IMR-90 (cell line): ENCODE results near the gene RGS14. TPM values are rescaled to one million over a fixed set of nuclear protein-coding genes. Genes with fewer than 3 reads are reported as not detected.

Experiments
- ATAC-seq: fragments of 200-7000 bp; cut with Tn5 transposase; 2 replicates; pipeline ENCODE4 v1.9.1; 2020; ENCODE audit warnings: low read depth, mild to moderate bottlenecking, moderate library complexity
- BruUV-seq: library from RNA; stranded (reverse); fragments of 400-500 nt; replicated peaks from 2 replicates; lab custom pipeline; 2021; lab: Mats Ljungman, UMichigan
- CTCF ChIA-PET: fragments of 300-600 bp; formaldehyde crosslinking; extraction: SDS; loops from one replicate; lab custom pipeline; 2021; ENCODE audit warnings: antibody characterized with exemption; lab: Yijun Ruan, JAX
- POLR2A ChIA-PET: fragments of 300-600 bp; sonication (Branson Sonifier 250); formaldehyde crosslinking; loops from one replicate; lab custom pipeline; 2022; ENCODE audit warnings: antibody characterized with exemption; ENCODE audit not compliant: unreplicated experiment; lab: Charles Lee
- DNase-seq: peaks from one replicate; pipeline ENCODE4 v3.0.0; 2013
- H2AFZ ChIP-seq: replicated peaks from 2 replicates; pipeline ENCODE3; 2013; ENCODE audit warnings: low read length, mild to moderate bottlenecking; ENCODE audit not compliant: poor library complexity
- H2AK5ac ChIP-seq: 2 replicates; pipeline ENCODE4 v1.6.1; 2013; ENCODE audit warnings: low read depth, low read length, inconsistent platforms
- H2AK9ac ChIP-seq: replicated peaks from 2 replicates; pipeline ENCODE3; 2013; ENCODE audit warnings: mild to moderate bottlenecking, low read depth, low read length, moderate library complexity; ENCODE audit not compliant: poor library complexity
- H2BK120ac ChIP-seq: 2 replicates; pipeline ENCODE4 v1.6.1; 2013; ENCODE audit warnings: low read depth, low read length, inconsistent platforms
- H2BK15ac ChIP-seq: 3 replicates; pipeline ENCODE4 v1.6.1; 2013; ENCODE audit warnings: low read depth, low read length, inconsistent platforms
- H2BK20ac ChIP-seq: 2 replicates; pipeline ENCODE4 v1.6.1; 2013; ENCODE audit warnings: low read depth, mild to moderate bottlenecking, inconsistent platforms, low read length, moderate library complexity
- H2BK5ac ChIP-seq: 2 replicates; pipeline ENCODE4 v1.6.1; 2013; ENCODE audit warnings: mild to moderate bottlenecking, low read depth, low read length, inconsistent platforms; ENCODE audit not compliant: poor library complexity, severe bottlenecking
- H3K14ac ChIP-seq: replicated peaks from 2 replicates; pipeline ENCODE4 v1.6.1; 2013; ENCODE audit warnings: low read depth, low read length, inconsistent platforms
- H3K18ac ChIP-seq: 2 replicates; pipeline ENCODE4 v1.6.1; 2013; ENCODE audit warnings: low read depth, low read length, control low read depth
- H3K23ac ChIP-seq: 2 replicates; pipeline ENCODE4 v1.6.1; 2013; ENCODE audit warnings: low read depth, low read length, inconsistent platforms
- H3K27ac ChIP-seq: 2 replicates; pipeline ENCODE4 v1.5.1; 2013; ENCODE audit warnings: mild to moderate bottlenecking, control low read depth, low read length; ENCODE audit not compliant: insufficient read depth
- H3K27me3 ChIP-seq: 2 replicates; pipeline ENCODE4 v1.6.1; 2013; ENCODE audit warnings: low read length; ENCODE audit not compliant: control insufficient read depth, insufficient read depth
- H3K36me3 ChIP-seq: 2 replicates; pipeline ENCODE4 v1.6.1; 2013; ENCODE audit warnings: low read length, mixed read lengths; ENCODE audit not compliant: control insufficient read depth, insufficient read depth
- H3K4ac ChIP-seq: 2 replicates; pipeline ENCODE4 v1.6.1; 2013; ENCODE audit warnings: low read depth, low read length, inconsistent platforms
- H3K4me1 ChIP-seq: 2 replicates; pipeline ENCODE4 v1.6.1; 2013; ENCODE audit warnings: low read length, mixed read lengths; ENCODE audit not compliant: control insufficient read depth, insufficient read depth
- H3K4me2 ChIP-seq: 2 replicates; pipeline ENCODE4 v1.6.1; 2013; ENCODE audit warnings: low read depth, mild to moderate bottlenecking, control low read depth, low read length, moderate library complexity
- H3K4me3 ChIP-seq: 2 replicates; pipeline ENCODE4 v1.5.1; 2013; ENCODE audit warnings: low read depth, mild to moderate bottlenecking, control low read depth, low read length, moderate library complexity; ENCODE audit not compliant: insufficient read depth
- H3K56ac ChIP-seq: 2 replicates; pipeline ENCODE4 v1.6.1; 2013; ENCODE audit warnings: low read length, inconsistent platforms; ENCODE audit not compliant: insufficient read depth; ENCODE audit errors: extremely low read depth
- H3K79me1 ChIP-seq, 2 experiments: 2 replicates each; pipeline ENCODE4 v1.6.1; 2013; ENCODE audit warnings: low read length in 2 of 2, inconsistent platforms in 1 of 2, low read depth in 1 of 2
- H3K9ac ChIP-seq: 2 replicates; pipeline ENCODE4 v1.6.1; 2013; ENCODE audit warnings: low read depth, low read length, control low read depth
- H3K9me1 ChIP-seq: 2 replicates; pipeline ENCODE4 v1.6.1; 2013; ENCODE audit warnings: low read length, inconsistent platforms; ENCODE audit not compliant: insufficient read depth
- H3K9me3 ChIP-seq: 2 replicates; pipeline ENCODE4 v1.6.1; 2013; ENCODE audit warnings: low read length; ENCODE audit not compliant: control insufficient read depth, insufficient read depth
- H4K20me1 ChIP-seq: 2 replicates; pipeline ENCODE4 v1.6.1; 2013; ENCODE audit warnings: low read length, inconsistent platforms; ENCODE audit not compliant: insufficient read depth
- H4K5ac ChIP-seq: 2 replicates; pipeline ENCODE4 v1.6.1; 2013; ENCODE audit warnings: mild to moderate bottlenecking, low read depth, low read length, control low read depth
- H4K8ac ChIP-seq, 2 experiments: 2 replicates each; pipeline ENCODE4 v1.6.1; 2013; ENCODE audit warnings: low read depth in 2 of 2, low read length in 2 of 2, control low read depth in 1 of 2, inconsistent platforms in 1 of 2
- H4K91ac ChIP-seq: 2 replicates; pipeline ENCODE4 v1.6.1; 2013; ENCODE audit warnings: low read depth, low read length, inconsistent platforms; ENCODE audit not compliant: insufficient read depth
- BHLHE40 ChIP-seq: fragments of 150-350 bp; IDR thresholded peaks from 2 replicates; pipeline ENCODE4 v1.6.1; 2016; ENCODE audit warnings: mild to moderate bottlenecking, low read depth, low read length
- CTCF ChIP-seq: conservative IDR thresholded peaks from 2 replicates; pipeline ENCODE4 v1.5.1; 2012; ENCODE audit warnings: mild to moderate bottlenecking, low read depth, low read length, improper control_type of control experiment
- ELK1 ChIP-seq: fragments of 150-350 bp; IDR thresholded peaks from 2 replicates; pipeline ENCODE4 v1.6.1; 2016; ENCODE audit warnings: low read depth, mild to moderate bottlenecking, low read length, moderate library complexity, borderline replicate concordance
- FOS ChIP-seq: fragments of 150-350 bp; IDR thresholded peaks from 2 replicates; pipeline ENCODE4 v1.6.1; 2016; ENCODE audit warnings: low read depth, low read length
- MAZ ChIP-seq: IDR thresholded peaks from 2 replicates; pipeline ENCODE4 v1.6.1; 2012; ENCODE audit warnings: low read depth, mild to moderate bottlenecking, low read length, improper control_type of control experiment, moderate library complexity, borderline replicate concordance
- NFE2L2 ChIP-seq: fragments of 150-350 bp; IDR thresholded peaks from 2 replicates; pipeline ENCODE4 v1.6.1; 2016; ENCODE audit warnings: low read depth, mild to moderate bottlenecking, low read length
- RCOR1 ChIP-seq: IDR thresholded peaks from 2 replicates; pipeline ENCODE4 v1.6.1; 2012; ENCODE audit warnings: mild to moderate bottlenecking, low read length, improper control_type of control experiment; ENCODE audit not compliant: insufficient replicate concordance
- WGBS, 2 experiments: methylation state at CpG; one replicate each; pipeline versions ENCODE4 v1.1.5 to v1.1.7; 2013; ENCODE audit warnings: missing lambda C conversion rate in 2 of 2; ENCODE audit not compliant: insufficient read length in 1 of 2; ENCODE audit errors: extremely low coverage in 2 of 2; 5-methylcytosine and 5-hydroxymethylcytosine counted together
- dilution Hi-C: fragments of 300-500 bp; cut with HindIII; formaldehyde crosslinking; loops from one replicate; pipeline ENCODE4 v1.14.3; 2018; ENCODE audit warnings: low sequenced_read_pairs; ENCODE audit not compliant: unreplicated experiment
- in situ Hi-C: fragments of 300-500 bp; cut with MboI; formaldehyde crosslinking; loops from 3 replicates; pipeline ENCODE4 v1.14.3; 2019; ENCODE audit warnings: low sequenced_read_pairs, inconsistent platforms, mixed read lengths
- intact Hi-C: fragments of 100-400 bp; cut with micrococcal nuclease; formaldehyde crosslinking; loops from 2 replicates; pipeline ENCODE4 v1.10.0; 2022
- polyA plus RNA-seq, 3 experiments: library from polyadenylated mRNA; depleted of rRNA; stranded (reverse); fragments of >200 nt; gene quantifications; 2 replicates each; pipeline ENCODE4 v1.2.3, GENCODE V29; 2012; ENCODE audit warnings: low replicate concordance in 1 of 3
- total RNA-seq: library from RNA; depleted of rRNA; stranded (reverse); fragments of >200 nt; gene quantifications from 2 replicates; pipeline ENCODE4 v1.2.3, GENCODE V29; 2012

Gene RGS14
- total and polyA plus RNA-seq, 2 of the 4 experiments (the other 2 are of a cell fraction), result 1.1 to 6.5 TPM

- Histone ChIP-seq H3K4me1 (no peaks in the 10 kb centered on the region), H3K9me3 (no peaks in the 10 kb centered on the region), H3K56ac (no peak overlapping the region), H3K9ac (no peak overlapping the region), H2AFZ (no peak overlapping the region), H3K27me3 (no peaks in the 10 kb centered on the region), H3K18ac (no peak overlapping the region), H3K9me1 (peaks cover 5% of the 10 kb centered on the region; the same call in 1 of the 2 replicates), H4K8ac (no peak overlapping the region), H3K14ac (no peak overlapping the region), H4K20me1 (peaks cover 11% of the 10 kb centered on the region; the same call in 1 of the 2 replicates), H2BK120ac (no peak overlapping the region), H4K5ac (no peak overlapping the region), H2BK5ac (no peak overlapping the region), H3K4me3 (no peak overlapping the region), H3K23ac (no peak overlapping the region), H2AK9ac (no peak overlapping the region), H3K27ac (no peak overlapping the region), H2BK20ac (no peak overlapping the region), H3K79me1 (peaks cover 0 to 11% of the 10 kb centered on the region in 2 experiments; a peak in 3 of 4 replicates), H3K4me2 (no peak overlapping the region), H3K4ac (no peak overlapping the region), H2AK5ac (no peak overlapping the region), H4K91ac (no peak overlapping the region), H3K36me3 (no peaks in the 10 kb centered on the region; the same call in 1 of the 2 replicates), H2BK15ac (no peak overlapping the region)
- DNase-seq (no peak), ATAC-seq (no peak)
- ChIA-PET CTCF (interaction anchor here (1.6 kb wide), 1 partner anchor 10 kb away, joined by 6 read pairs; no protein-coding TSS in a partner anchor), POLR2A (no interaction called here)
- in situ Hi-C loops (no loop called here), intact Hi-C loops (loop anchor here (2.0 kb wide), 1 partner anchor 181 kb away; no protein-coding TSS in a partner anchor), dilution Hi-C loops (no loop called here)
- BruUV-seq, result no TSS peak
- no peak for TF ChIP-seq BHLHE40
- no peak for TF ChIP-seq NFE2L2
- no peak for TF ChIP-seq CTCF
- no peak for TF ChIP-seq ELK1
- TF ChIP-seq RCOR1, result no peak
- TF ChIP-seq MAZ, result no peak
- TF ChIP-seq FOS, result no peak
- 93% methylated on average over 11 of the region's 14 CpGs; no CpG with 5 or more reads in 1 of the 2 experiments for WGBS, 2 experiments
These were observed 37.7 kb upstream of the RGS14 start for GRCh38 chr5:177319913-177320588.
